Stimulated activated CD8-positive, alpha-beta memory T cell treated with anti-CD3 and anti-CD28 coated beads, Interleukin-15, amount 100 ng/mL, for 1 hour (primary cell): ENCODE results near the gene CACTIN.
"Not testable (repeated sequence)": the region's sequence is repeated elsewhere in the genome, so short reads cannot be mapped to it uniquely, and the experiment has no call there.

Experiments used
- DNase-seq: peaks from one replicate; pipeline ENCODE4 v3.0.0-alpha.2; 2020; ENCODE audit warnings: low read depth

CACTIN gene

GRCh38 chr19:3663838-3664237 is 37.2 kb upstream of the CACTIN start:
- no peak for DNase-seq

DNA sequence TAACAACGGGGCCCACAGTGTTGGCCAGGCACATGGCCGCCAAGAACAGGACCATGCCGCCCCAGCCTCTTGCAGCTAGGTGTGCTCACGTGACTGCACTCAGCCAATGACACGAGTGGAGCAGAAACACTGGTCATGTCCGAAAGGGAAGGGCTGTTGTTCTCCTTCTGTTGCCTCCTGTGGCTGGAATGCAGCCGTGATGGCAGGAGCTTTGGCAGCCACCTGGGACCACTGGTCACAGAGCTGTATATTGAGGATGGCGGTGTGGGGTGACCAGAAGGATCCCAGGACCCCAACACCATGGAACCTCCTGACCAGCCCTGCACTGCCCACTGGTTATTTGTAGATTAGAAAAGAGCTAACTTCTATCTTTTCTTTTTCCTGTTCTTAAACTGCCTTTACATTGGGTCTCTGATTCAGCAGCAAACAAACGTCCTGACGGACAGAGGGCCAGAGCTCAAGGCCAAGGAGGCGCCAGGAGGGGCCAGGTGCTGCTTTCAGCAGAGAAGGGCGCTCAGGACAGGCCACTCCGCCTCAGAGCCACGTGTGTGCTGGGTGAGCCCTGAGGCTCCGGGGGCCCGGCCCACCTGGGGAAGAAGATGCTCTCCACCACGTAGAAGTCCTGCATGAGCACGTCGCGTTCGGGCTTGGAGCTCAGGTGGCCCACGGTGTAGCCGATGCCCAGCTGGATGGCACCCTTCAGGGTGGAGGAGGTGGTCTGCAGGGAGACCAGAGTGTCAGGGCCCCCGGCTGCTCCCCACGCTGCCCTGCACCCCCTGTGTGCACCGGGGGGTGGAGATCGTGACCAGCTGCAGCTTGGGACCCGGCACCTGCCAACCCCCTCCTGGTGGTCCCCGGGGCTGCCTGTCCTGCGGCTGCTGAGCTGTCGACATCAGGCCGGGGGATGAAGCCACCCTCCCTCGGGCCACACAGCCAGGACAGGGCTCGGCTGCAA is 35.0 kb upstream of the CACTIN start:
- DNase-seq: no peak

GRCh38 chr19:3660493-3661219 is 34.1 kb upstream of the CACTIN start:
- no peak for DNase-seq

DNA sequence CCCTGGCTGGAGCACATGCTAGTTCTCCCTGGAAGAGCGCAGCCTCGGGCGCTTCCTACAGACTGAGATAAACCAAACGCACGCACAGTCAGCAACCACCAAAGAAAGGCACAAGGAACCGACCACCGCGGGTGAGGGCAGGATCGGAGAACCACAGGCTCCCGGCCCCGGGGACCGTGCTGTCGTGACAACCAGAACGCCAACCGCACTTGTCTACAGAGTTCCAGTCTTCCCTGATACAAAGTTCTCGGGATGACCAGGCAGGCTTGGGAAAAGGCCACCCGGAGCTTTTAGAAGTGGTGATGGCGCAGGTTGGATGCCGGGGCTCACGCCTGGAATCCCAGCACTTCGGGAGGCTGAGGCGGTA is 33.1 kb upstream of the CACTIN start:
- DNase-seq: no peak

DNA sequence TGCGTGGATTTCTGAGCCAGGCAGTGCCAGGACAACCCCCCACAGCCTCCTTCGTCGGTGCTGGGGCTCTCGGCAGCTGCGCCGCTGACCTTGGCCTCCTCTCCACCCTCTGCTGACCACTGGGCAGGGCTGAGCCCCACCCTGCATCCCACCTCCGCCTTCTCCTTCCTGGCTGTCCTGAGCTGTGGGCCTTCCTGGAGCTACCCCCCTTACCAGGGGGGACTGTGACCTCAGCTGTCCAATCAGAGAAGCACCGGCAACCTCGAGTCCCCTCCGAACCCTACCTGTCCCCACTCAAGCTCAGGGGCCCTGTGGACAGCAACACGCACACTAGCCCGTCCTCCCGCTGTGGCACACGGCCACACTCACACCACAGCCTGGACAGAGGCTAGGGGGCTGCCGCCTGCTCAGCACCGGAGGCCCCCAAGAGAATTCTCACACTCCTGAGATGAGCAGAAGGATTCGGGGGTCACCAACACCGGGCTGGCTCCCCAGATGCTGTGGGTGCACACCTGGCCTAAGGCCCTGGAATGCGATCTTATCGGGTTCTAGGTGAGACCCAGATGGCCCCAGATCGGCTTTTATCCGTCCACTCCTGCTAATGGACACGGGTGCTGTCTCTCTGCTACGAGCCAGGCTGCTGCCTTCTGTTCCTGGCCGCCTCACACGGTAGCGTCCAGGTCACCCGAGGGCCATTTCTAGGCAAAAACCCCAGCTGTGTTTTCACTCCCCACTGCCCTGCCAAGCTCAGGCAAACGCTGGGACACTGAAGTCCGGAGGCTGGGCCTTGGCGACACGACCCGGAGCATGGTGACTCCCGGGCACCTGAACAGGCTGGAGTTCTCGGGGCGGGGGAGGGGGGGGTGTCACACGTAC is 32.5 kb upstream of the CACTIN start:
- no peak for DNase-seq

- no peak for DNase-seq
Measured at GRCh38 chr19:3658004-3658869, 31.6 kb upstream of the CACTIN start.

GRCh38 chr19:3657395-3657769 is 30.8 kb upstream of the CACTIN start:
- DNase-seq: no peak

- DNase-seq: no peak
Measured at GRCh38 chr19:3656747-3657394, 30.3 kb upstream of the CACTIN start.

GRCh38 chr19:3656073-3656746 is 29.6 kb upstream of the CACTIN start:
- DNase-seq: no peak

GRCh38 chr19:3655402-3656072 is 28.9 kb upstream of the CACTIN start:
- no peak for DNase-seq

DNA sequence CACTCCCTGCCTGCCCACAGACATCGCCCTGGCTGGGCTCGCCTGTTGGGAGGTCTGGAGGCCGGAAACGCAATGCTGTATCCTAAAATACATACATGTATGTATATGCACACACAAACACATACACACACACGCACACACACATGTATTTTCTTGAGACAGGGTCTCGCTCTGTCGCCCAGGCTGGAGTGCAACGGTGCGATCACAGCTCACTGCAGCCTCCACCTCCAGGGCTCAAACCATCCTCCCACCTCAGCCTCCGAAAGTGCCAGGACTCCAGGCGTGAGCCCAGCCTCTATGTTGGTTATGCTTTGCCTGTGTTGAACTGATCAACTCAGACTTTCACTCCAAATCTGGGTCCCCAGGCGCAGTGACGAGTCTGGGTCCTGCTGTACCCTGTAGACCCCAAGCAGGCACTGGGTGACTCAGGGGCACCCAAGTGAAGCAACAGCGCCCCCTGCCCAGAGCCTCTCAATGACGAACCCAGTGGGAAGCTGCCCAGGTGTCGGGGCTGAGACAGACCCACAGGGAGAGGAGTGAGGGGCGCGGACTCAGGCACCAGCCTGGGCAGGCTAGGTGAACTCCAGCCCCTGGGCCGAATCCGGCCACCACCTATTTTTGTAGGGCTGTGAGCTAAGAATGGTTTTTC is 27.4 kb upstream of the CACTIN start:
- no peak for DNase-seq

DNA sequence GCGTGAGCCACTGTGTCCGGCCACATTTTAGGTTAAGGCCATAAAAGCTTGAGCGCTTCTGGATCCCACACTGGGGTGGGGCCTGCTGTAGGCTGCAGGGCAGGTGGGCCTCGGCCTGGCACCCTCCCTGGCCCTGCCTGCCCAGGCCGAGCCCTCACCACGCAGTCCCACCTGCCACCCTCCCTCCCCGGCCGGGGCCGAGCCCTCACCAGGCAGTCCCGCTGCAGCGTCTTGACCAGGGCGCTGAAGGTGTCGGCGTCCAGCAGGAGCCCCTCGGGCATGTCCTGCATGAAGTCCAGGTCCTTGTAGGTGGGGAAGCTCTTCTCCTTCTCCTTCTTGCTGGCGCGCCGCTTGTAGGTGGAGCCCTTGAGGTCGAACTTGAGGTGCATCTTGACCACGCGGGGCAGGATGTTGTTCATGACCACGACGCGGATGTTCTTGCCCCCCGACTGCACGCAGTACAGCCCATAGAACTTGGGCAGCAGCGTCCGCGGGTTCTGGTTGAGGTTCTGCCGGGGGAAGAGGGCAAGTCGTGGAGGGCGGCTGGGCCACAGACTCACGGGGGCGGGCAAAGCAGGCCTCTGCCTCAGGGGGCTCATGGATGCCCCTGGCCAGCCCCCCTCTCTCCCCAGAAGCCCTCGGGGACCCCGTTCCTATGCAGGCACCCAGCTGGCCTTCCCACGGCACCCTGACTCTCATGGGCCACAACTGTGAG is 26.6 kb upstream of the CACTIN start:
- no peak for DNase-seq

GRCh38 chr19:3652422-3652821 is 25.8 kb upstream of the CACTIN start:
- DNase-seq: no peak

- DNase-seq: no peak
Measured at GRCh38 chr19:3651684-3652083, 25.1 kb upstream of the CACTIN start.

DNA sequence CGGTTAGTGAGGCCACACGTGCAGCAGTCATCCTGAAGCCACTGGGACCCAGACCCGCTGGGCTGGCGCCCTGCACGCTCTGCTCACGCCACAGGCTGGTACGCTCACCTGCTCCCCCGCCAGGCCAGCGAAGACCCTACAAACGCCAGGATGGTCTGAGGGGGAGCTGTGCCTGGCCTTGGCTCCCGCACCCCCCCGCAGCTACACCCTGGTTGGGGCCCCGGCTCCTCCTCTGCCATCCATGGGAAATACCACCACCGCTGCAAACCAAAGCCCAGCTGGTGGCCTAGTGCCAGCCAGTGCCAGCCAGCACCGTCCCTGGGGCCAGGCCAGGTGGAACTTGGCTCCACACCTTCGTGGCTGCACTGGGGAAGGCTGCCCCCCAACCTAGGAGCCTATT is 23.3 kb upstream of the CACTIN start:
- DNase-seq: no peak

- no peak for DNase-seq
Measured at GRCh38 chr19:3648037-3648905, 21.7 kb upstream of the CACTIN start.

DNA sequence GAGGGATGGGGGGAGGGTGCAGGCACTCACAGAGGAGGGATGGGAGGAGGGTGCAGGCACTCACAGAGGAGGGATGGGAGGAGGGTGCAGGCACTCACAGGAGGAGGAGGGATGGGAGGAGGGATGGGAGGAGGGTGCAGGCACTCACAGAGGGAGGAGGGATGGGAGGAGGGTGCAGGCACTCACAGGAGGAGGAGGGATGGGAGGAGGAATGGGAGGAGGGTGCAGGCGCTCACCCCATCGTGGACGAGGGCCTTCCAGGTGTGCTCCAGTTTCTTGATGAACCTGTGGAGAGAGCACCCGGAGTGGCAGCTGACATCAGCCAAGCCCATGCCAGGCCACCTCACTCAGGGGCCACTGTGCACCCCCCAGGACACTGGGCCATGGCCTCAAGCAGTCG is 20.5 kb upstream of the CACTIN start:
- not testable (repeated sequence) for DNase-seq
